ENCODE data around the gene SGTB. TPM values are rescaled to one million over a fixed set of nuclear protein-coding genes. Genes with fewer than 3 reads are reported as not detected.

The SGTB gene
- total and polyA plus RNA-seq, 2 donors from 2014 or later: 1.6 to 8.8 TPM

DNA sequence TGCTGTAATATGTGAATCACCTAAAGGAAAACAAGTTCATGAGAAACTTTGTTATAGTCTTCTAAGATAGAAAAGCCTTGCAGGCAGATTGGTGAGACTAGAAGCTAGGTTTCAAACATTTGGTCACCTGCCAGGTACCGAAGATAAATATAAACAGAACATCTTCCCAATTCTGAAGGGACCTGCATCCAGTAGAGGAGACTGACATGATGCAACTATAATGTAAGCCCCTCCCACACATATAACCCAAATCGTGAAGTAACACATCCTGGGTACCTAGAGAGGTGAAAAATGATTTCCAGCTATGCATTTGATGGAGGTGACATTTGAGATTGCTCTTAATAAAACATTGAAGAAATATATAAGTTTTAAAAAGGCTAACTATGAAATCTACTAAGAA, 67.2 kb downstream of the SGTB start:
- no peak for DNase-seq
- Histone ChIP-seq H3K36me3 (ENCODE audit: control insufficient read depth in 2 of 3, insufficient read depth in 3 of 3, low read length in 3 of 3) (peaks cover 3 to 4% (median 3%) of the 10 kb centered on the region in 3 donors), H3K27ac (ENCODE audit: low read depth in 2 of 2, low read length in 2 of 2) (no peak overlapping the region), H3K9ac (ENCODE audit: low read length in 3 of 3) (no peak overlapping the region), H3K27me3 (ENCODE audit: control insufficient read depth, insufficient read depth, low read length) (no peaks in the 10 kb centered on the region), H3K9me3 (ENCODE audit: control insufficient read depth in 2 of 3, insufficient read depth in 1 of 3, low read length in 3 of 3) (no peaks in the 10 kb centered on the region), H3K4me3 (ENCODE audit: low read length in 3 of 3) (no peak overlapping the region), H3K4me1 (ENCODE audit: control insufficient read depth in 2 of 3, insufficient read depth in 2 of 3, low read depth in 1 of 3, low read length in 3 of 3) (no peaks in the 10 kb centered on the region)
- no peak for TF ChIP-seq CTCF (IDR thresholded peaks at IDR 0.05; ENCODE audit: borderline replicate concordance, extremely low read depth, insufficient read depth)
- intact Hi-C loops (cut with DNase I): no loop called here
- no peak for FAIRE-seq

GRCh38 chr5:65651144-65651543, 70.8 kb downstream of the SGTB start:
- H3K4me3 ChIP-seq (ENCODE audit: low read length in 3 of 3): no peak overlapping the region
- DNase-seq (no peak), FAIRE-seq (no peak)
- no peaks in the 10 kb centered on the region for H3K4me1 ChIP-seq (ENCODE audit: control insufficient read depth in 2 of 3, insufficient read depth in 2 of 3, low read depth in 1 of 3, low read length in 3 of 3)
- TF ChIP-seq CTCF (IDR thresholded peaks at IDR 0.05; ENCODE audit: borderline replicate concordance, extremely low read depth, insufficient read depth): no peak
- intact Hi-C loops (cut with DNase I): no loop called here
- H3K27ac ChIP-seq (ENCODE audit: low read depth in 2 of 2, low read length in 2 of 2): no peak overlapping the region
- no peaks in the 10 kb centered on the region for H3K9me3 ChIP-seq (ENCODE audit: control insufficient read depth in 2 of 3, insufficient read depth in 1 of 3, low read length in 3 of 3)
- H3K9ac ChIP-seq (ENCODE audit: low read length in 3 of 3): no peak overlapping the region
- H3K27me3 ChIP-seq (ENCODE audit: control insufficient read depth, insufficient read depth, low read length): no peaks in the 10 kb centered on the region
- peaks cover 0 to 4% (median 3%) of the 10 kb centered on the region in 3 donors for H3K36me3 ChIP-seq (ENCODE audit: control insufficient read depth in 2 of 3, insufficient read depth in 3 of 3, low read length in 3 of 3)

- H3K27ac ChIP-seq (ENCODE audit: low read depth in 2 of 2, low read length in 2 of 2): no peak overlapping the region
- no peak for TF ChIP-seq CTCF (IDR thresholded peaks at IDR 0.05; ENCODE audit: borderline replicate concordance, extremely low read depth, insufficient read depth)
- H3K9me3 ChIP-seq (ENCODE audit: control insufficient read depth in 2 of 3, insufficient read depth in 1 of 3, low read length in 3 of 3): no peaks in the 10 kb centered on the region
- intact Hi-C loops (cut with DNase I): no loop called here
- H3K27me3 ChIP-seq (ENCODE audit: control insufficient read depth, insufficient read depth, low read length): no peaks in the 10 kb centered on the region
- no peak overlapping the region for H3K9ac ChIP-seq (ENCODE audit: low read length in 3 of 3)
- H3K36me3 ChIP-seq (ENCODE audit: control insufficient read depth in 2 of 3, insufficient read depth in 3 of 3, low read length in 3 of 3): peaks cover 0 to 3% (median 0%) of the 10 kb centered on the region in 3 donors
- DNase-seq (no peak), FAIRE-seq (no peak)
- no peaks in the 10 kb centered on the region for H3K4me1 ChIP-seq (ENCODE audit: control insufficient read depth in 2 of 3, insufficient read depth in 2 of 3, low read depth in 1 of 3, low read length in 3 of 3)
- no peak overlapping the region for H3K4me3 ChIP-seq (ENCODE audit: low read length in 3 of 3)
These were observed 74.0 kb downstream of the SGTB start for GRCh38 chr5:65647941-65648340.

GRCh38 chr5:65646938-65647337, 75.0 kb downstream of the SGTB start:
- DNase-seq (no peak), FAIRE-seq (no peak)
- intact Hi-C loops (cut with DNase I): no loop called here
- no peaks in the 10 kb centered on the region for H3K4me1 ChIP-seq (ENCODE audit: control insufficient read depth in 2 of 3, insufficient read depth in 2 of 3, low read depth in 1 of 3, low read length in 3 of 3)
- H3K27ac ChIP-seq (ENCODE audit: low read depth in 2 of 2, low read length in 2 of 2): no peak overlapping the region
- no peaks in the 10 kb centered on the region for H3K27me3 ChIP-seq (ENCODE audit: control insufficient read depth, insufficient read depth, low read length)
- no peak overlapping the region for H3K4me3 ChIP-seq (ENCODE audit: low read length in 3 of 3)
- H3K9ac ChIP-seq (ENCODE audit: low read length in 3 of 3): no peak overlapping the region
- H3K36me3 ChIP-seq (ENCODE audit: control insufficient read depth in 2 of 3, insufficient read depth in 3 of 3, low read length in 3 of 3): peaks cover 0 to 3% (median 0%) of the 10 kb centered on the region in 3 donors
- TF ChIP-seq CTCF (IDR thresholded peaks at IDR 0.05; ENCODE audit: borderline replicate concordance, extremely low read depth, insufficient read depth): no peak
- H3K9me3 ChIP-seq (ENCODE audit: control insufficient read depth in 2 of 3, insufficient read depth in 1 of 3, low read length in 3 of 3): no peaks in the 10 kb centered on the region

Measured in kidney (tissue), 14 donors.